HL-60 (cell line): ENCODE measurements around the gene ENDOG.

Source experiments
- CTCF ChIP-seq: IDR thresholded peaks from one replicate; pipeline ENCODE4 v1.5.1; 2011; ENCODE audit warnings: low read length, control low read depth, inconsistent platforms; ENCODE audit not compliant: insufficient read depth
- POLR2AphosphoS5 ChIP-seq: IDR thresholded peaks from 2 replicates; pipeline ENCODE4 v1.6.1; 2012; ENCODE audit warnings: low read depth
- REST ChIP-seq: IDR thresholded peaks from 2 replicates; pipeline ENCODE4 v1.6.1; 2012; ENCODE audit warnings: low read depth; ENCODE audit not compliant: insufficient replicate concordance

- TF ChIP-seq CTCF (no peak), REST (no peak), POLR2AphosphoS5 (no peak)
Observed at GRCh38 chr9:128840524-128840923, 22.2 kb downstream of the ENDOG start.
